Testis (tissue), 3 donors: ENCODE measurements around the gene PPP6R3. TPM values are rescaled to one million over a fixed set of nuclear protein-coding genes. Genes with fewer than 3 reads are reported as not detected.

Source experiments
- DNase-seq: peaks from one replicate; pipeline ENCODE4 v3.0.0-alpha.2; 2019
- H3K27ac ChIP-seq, 2 donors: fragments of 200-600 bp; sonication (generic); one replicate each; pipeline ENCODE4 v1.5.1; 2019
- H3K27me3 ChIP-seq: fragments of 200-600 bp; sonication (generic); one replicate; pipeline ENCODE4 v1.5.1; 2019
- H3K36me3 ChIP-seq: fragments of 200-600 bp; sonication (generic); one replicate; pipeline ENCODE4 v1.5.1; 2017; ENCODE audit warnings: low read depth; ENCODE audit errors: missing control alignments
- H3K4me1 ChIP-seq: fragments of 200-600 bp; sonication (generic); one replicate; pipeline ENCODE4 v1.5.1; 2019
- H3K4me3 ChIP-seq, 2 donors: fragments of 200-600 bp; sonication (generic); one replicate each; pipeline ENCODE4 v1.5.1; 2017 to 2019
- H3K9me3 ChIP-seq: fragments of 200-600 bp; sonication (generic); one replicate; pipeline ENCODE4 v1.5.1; 2017
- POLR2A ChIP-seq: fragments of 450-650 bp; IDR thresholded peaks from one replicate; pipeline ENCODE4 v1.6.1; 2017; ENCODE audit warnings: antibody characterized with exemption, mild to moderate bottlenecking, moderate library complexity
- WGBS, 2 donors: methylation state at CpG; one replicate each; pipeline ENCODE4 v1.1.5; 2018; 5-methylcytosine and 5-hydroxymethylcytosine counted together
- intact Hi-C: fragments of 100-400 bp; cut with DNase I; formaldehyde crosslinking; loops from one replicate; pipeline ENCODE4 v1.15.1; 2023; ENCODE audit warnings: low total_unique reads
- polyA plus RNA-seq: library from polyadenylated mRNA; stranded (reverse); fragments of 350-450 nt; fragmentation: Illumina TruSeq; extraction: RNeasy Lipid Tissue Mini Kit (QIAGEN cat#74804); gene quantifications from one replicate; pipeline ENCODE4 v1.2.3, GENCODE V29; 2014; ENCODE audit warnings: low read depth, low replicate concordance; ENCODE audit not compliant: insufficient read depth
- total RNA-seq, 2 donors: library from RNA; depleted of rRNA; stranded (reverse); fragments of >200 nt; gene quantifications; one replicate each; pipeline ENCODE4 v1.2.3, GENCODE V29; 2016
- TF ChIP-seq, protein P1 (sequence below), 3 experiments: fragments of 450-650 bp in 2 of 3; fragments of 200-600 bp in 1 of 3; sonication (generic) in 1 of 3; IDR thresholded peaks; one replicate each; pipeline ENCODE4 v1.5.1; 2016 to 2019; ENCODE audit warnings: antibody characterized with exemption in 3 of 3, mild to moderate bottlenecking in 2 of 3, moderate library complexity in 1 of 3

Gene PPP6R3
- total and polyA plus RNA-seq, 3 donors from 2014 or later, result 88.5 to 190 (median 188) TPM

DNA sequence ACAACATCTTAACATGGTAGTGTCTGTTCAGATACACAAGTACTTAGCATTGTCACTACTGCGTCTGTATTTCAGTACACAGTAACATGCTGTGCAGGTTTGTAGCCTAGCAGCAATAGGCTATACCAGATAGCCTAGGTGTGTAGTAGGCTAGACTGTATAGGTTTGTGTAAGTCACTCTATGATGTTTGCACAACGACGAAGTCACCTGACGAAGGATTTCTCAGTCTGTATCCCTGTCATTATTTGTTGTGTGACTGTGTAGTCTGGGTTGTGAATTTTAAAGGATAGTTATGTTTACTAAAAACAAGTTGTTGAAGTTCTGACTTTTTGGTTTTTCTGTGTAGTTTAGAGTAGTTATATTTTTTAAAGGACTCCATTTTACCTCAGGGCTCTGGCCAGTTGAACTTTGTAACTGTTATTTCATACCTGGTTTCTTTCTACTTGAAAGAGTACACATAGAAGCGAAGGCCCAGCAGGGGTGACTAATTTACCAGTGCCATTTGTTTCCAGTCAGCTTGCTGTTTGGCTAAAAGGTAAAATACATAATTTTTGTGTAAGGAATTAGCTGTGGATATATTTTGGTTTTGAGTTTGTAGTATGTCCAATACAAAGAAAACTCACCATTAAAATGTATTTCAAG lies 72.3 kb downstream of the PPP6R3 start:
- Histone ChIP-seq H3K4me3 (no peak overlapping the region), H3K36me3 (no peaks in the 10 kb centered on the region), H3K27ac (no peak overlapping the region), H3K27me3 (no peaks in the 10 kb centered on the region), H3K9me3 (no peaks in the 10 kb centered on the region), H3K4me1 (no peaks in the 10 kb centered on the region)
- no peak for TF ChIP-seq POLR2A
- TF ChIP-seq, protein P1, sequence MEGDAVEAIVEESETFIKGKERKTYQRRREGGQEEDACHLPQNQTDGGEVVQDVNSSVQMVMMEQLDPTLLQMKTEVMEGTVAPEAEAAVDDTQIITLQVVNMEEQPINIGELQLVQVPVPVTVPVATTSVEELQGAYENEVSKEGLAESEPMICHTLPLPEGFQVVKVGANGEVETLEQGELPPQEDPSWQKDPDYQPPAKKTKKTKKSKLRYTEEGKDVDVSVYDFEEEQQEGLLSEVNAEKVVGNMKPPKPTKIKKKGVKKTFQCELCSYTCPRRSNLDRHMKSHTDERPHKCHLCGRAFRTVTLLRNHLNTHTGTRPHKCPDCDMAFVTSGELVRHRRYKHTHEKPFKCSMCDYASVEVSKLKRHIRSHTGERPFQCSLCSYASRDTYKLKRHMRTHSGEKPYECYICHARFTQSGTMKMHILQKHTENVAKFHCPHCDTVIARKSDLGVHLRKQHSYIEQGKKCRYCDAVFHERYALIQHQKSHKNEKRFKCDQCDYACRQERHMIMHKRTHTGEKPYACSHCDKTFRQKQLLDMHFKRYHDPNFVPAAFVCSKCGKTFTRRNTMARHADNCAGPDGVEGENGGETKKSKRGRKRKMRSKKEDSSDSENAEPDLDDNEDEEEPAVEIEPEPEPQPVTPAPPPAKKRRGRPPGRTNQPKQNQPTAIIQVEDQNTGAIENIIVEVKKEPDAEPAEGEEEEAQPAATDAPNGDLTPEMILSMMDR (IDR thresholded peaks at IDR 0.05), result no peak
- intact Hi-C loops, result no loop called here
- WGBS, 2 donors, result 98 to 99% methylated on average over 5 of the region's 5 CpGs
- DNase-seq, result no peak

DNA sequence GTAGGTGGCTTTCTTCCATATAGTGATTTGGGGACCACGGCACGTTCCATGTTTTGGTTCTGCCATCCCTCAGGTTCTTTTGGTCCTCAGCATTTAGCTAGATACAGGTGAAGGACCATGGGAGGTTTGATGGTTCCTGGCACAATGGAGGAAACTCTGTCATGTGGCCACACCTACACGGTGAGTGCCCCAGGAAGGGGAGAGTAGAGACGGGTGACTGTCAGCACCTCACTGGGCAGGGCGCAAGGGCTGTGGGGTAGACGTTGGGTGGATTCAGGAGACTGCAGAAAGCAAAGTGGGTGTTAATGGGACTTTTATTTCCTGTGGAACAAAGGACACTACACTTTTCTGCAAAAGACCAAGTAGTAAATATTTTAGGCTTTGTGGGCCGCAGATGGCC lies 73.4 kb downstream of the PPP6R3 start:
- 83 to 85% methylated on average over 7 of the region's 7 CpGs for WGBS, 2 donors
- H3K4me3 ChIP-seq, result no peak overlapping the region
- no peaks in the 10 kb centered on the region for H3K36me3 ChIP-seq
- H3K27me3 ChIP-seq, result no peaks in the 10 kb centered on the region
- DNase-seq, result no peak
- intact Hi-C loops, result no loop called here
- H3K27ac ChIP-seq, result no peak overlapping the region
- H3K9me3 ChIP-seq, result no peaks in the 10 kb centered on the region
- no peak for TF ChIP-seq POLR2A
- no peaks in the 10 kb centered on the region for H3K4me1 ChIP-seq

DNA sequence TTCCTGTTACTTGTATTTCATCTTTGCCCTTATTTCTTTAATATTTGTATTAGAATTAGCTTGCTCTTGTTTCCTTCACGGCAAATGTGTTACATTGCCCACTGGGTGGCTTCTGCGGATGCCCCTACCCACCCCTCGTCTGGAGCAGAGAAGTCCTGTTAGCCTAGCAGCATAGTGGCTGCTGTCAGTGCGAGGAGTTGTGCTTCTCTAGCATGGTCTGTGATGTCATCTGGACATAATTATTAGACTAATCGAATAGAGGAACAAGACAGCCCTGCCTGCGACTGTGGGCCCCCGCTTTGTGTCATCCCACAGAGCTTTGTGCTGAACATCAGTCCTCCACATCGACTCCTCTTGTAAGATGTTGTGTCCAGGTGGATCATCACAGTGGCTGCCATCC lies 74.5 kb downstream of the PPP6R3 start:
- H3K27ac ChIP-seq, result no peak overlapping the region
- H3K9me3 ChIP-seq, result no peaks in the 10 kb centered on the region
- H3K27me3 ChIP-seq, result no peaks in the 10 kb centered on the region
- WGBS, 2 donors, result 89 to 92% methylated on average over 8 of the region's 8 CpGs
- intact Hi-C loops, result no loop called here
- H3K4me1 ChIP-seq, result no peaks in the 10 kb centered on the region
- no peak for TF ChIP-seq POLR2A
- TF ChIP-seq, protein P1 (IDR thresholded peaks at IDR 0.05), result no peak
- no peak overlapping the region for H3K4me3 ChIP-seq
- H3K36me3 ChIP-seq, result no peaks in the 10 kb centered on the region
- no peak for DNase-seq

DNA sequence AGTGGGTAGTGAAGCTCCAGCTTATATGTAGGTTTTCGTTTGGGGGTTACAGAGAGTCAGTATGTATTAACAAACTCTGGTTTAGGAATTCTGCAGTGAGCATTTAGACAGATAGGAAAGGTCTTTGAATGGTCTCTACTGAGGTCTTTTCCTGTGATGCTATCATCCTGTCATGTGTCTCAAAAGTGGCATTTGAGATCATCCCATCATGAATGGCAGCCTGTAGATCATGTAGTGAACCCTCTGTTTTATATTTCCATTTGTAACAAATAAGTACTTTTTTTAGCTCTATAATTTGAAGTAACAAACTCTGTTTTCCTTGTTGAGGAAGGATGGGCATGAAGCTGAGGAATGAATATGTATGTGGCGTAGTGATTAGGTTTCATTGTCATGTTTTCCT lies 76.2 kb downstream of the PPP6R3 start:
- 92 to 94% methylated on average over 2 of the region's 2 CpGs for WGBS, 2 donors
- Histone ChIP-seq H3K4me1 (no peaks in the 10 kb centered on the region), H3K36me3 (no peaks in the 10 kb centered on the region), H3K27me3 (no peaks in the 10 kb centered on the region), H3K9me3 (no peaks in the 10 kb centered on the region), H3K27ac (no peak overlapping the region), H3K4me3 (no peak overlapping the region)
- no peak for TF ChIP-seq POLR2A
- TF ChIP-seq, protein P1 (IDR thresholded peaks at IDR 0.05), result no peak
- no peak for DNase-seq
- intact Hi-C loops, result no loop called here

DNA sequence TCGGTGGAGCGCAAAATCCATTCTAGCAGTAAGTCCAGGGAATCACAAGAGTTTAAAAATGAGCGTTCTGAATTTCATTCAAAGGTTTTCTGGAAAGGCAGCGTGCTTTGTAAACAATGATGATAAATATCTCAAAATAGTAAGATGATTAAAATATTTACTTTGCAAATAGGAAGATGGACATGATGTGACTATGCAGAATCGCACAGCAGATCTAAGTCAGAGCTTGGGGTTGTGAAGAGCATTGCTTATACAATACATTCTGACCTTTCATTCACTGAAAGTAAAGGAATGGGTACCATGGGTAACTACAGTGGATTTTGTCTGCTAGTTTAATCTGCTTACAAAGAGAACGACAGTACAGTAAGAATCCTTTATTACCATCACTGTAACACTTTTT lies 77.5 kb downstream of the PPP6R3 start:
- H3K27me3 ChIP-seq, result no peaks in the 10 kb centered on the region
- no peak for DNase-seq
- H3K36me3 ChIP-seq, result no peaks in the 10 kb centered on the region
- no peaks in the 10 kb centered on the region for H3K9me3 ChIP-seq
- H3K4me1 ChIP-seq, result no peaks in the 10 kb centered on the region
- TF ChIP-seq POLR2A, result no peak
- TF ChIP-seq, protein P1 (IDR thresholded peaks at IDR 0.05), result no peak
- intact Hi-C loops, result no loop called here
- 78 to 82% methylated on average over 6 of the region's 6 CpGs for WGBS, 2 donors
- H3K4me3 ChIP-seq, result no peak overlapping the region
- H3K27ac ChIP-seq, result no peak overlapping the region
